ENCODE measurements around the gene SPACDR.

SPACDR gene

GRCh38 chr7:100433592-100434296 is 30.3 kb downstream of the SPACDR start:
- DNase-seq: no peak

- DNase-seq: no peak
Observed at GRCh38 chr7:100433276-100433591, 30.8 kb downstream of the SPACDR start.

GRCh38 chr7:100432621-100433275 is 31.3 kb downstream of the SPACDR start:
- DNase-seq: no peak

- no peak for DNase-seq
Observed at GRCh38 chr7:100432053-100432452, 32.0 kb downstream of the SPACDR start.

GRCh38 chr7:100431286-100431735 is 32.7 kb downstream of the SPACDR start:
- DNase-seq: no peak

GRCh38 chr7:100430493-100431285 is 33.4 kb downstream of the SPACDR start:
- no peak for DNase-seq

GRCh38 chr7:100429637-100430492 is 34.2 kb downstream of the SPACDR start, which contains the start of gene MEPCE:
Gene MEPCE, plus strand, starts transcription at chr7:100429831. Its CDS starts 188 bp downstream, at chr7:100430019.
- DNase-seq: peak; percentile 87 to 95

GRCh38 chr7:100428967-100429636 is 35.0 kb downstream of the SPACDR start:
- peak; percentile 96 to 99 for DNase-seq

- peak; percentile 82 to 95 for DNase-seq
Observed at GRCh38 chr7:100428199-100428966, 35.7 kb downstream of the SPACDR start, which contains the start of gene ZCWPW1. Gene ZCWPW1, minus strand, starts transcription at chr7:100428703. Its CDS starts 8,054 bp downstream, at chr7:100420649.

GRCh38 chr7:100427762-100428198 is 36.3 kb downstream of the SPACDR start:
- no peak for DNase-seq

GRCh38 chr7:100426516-100426915 is 37.5 kb downstream of the SPACDR start:
- DNase-seq: no peak

- no peak for DNase-seq
Observed at GRCh38 chr7:100425347-100425746, 38.7 kb downstream of the SPACDR start.

GRCh38 chr7:100423315-100423714 is 40.7 kb downstream of the SPACDR start:
- DNase-seq: no peak

- no peak for DNase-seq
Observed at GRCh38 chr7:100419660-100420226, 44.3 kb downstream of the SPACDR start.

GRCh38 chr7:100418930-100419659 is 45.0 kb downstream of the SPACDR start:
- no peak for DNase-seq

GRCh38 chr7:100415448-100415847 is 48.6 kb downstream of the SPACDR start:
- DNase-seq: no peak

- DNase-seq: no peak
Observed at GRCh38 chr7:100413889-100414288, 50.2 kb downstream of the SPACDR start.

- no peak for DNase-seq
Observed at GRCh38 chr7:100413346-100413745, 50.7 kb downstream of the SPACDR start.

- no peak for DNase-seq
Observed at GRCh38 chr7:100411101-100411500, 53.0 kb downstream of the SPACDR start.
